ENCODE measurements around the gene ATP6V0C. TPM values are rescaled to one million over a fixed set of nuclear protein-coding genes. Genes with fewer than 3 reads are reported as not detected.

The ATP6V0C gene
- 94.4 and 99.5 TPM in 2 replicates for total RNA-seq

- intact Hi-C loops (cut with micrococcal nuclease) = loop anchor here (1.0 kb wide), 1 partner anchor 19 kb away; no protein-coding TSS in a partner anchor
Observed at GRCh38 chr16:2513405-2514332, at the start of gene ATP6V0C. TSS of gene ATP6V0C (plus strand) at chr16:2513952. CDS start at chr16:2514104, 152 bp downstream.

GRCh38 chr16:2464333-2464732 is 49.4 kb upstream of the ATP6V0C start:
- intact Hi-C loops (cut with micrococcal nuclease) = no loop called here

GRCh38 chr16:2465653-2466415 is 47.9 kb upstream of the ATP6V0C start:
- intact Hi-C loops (cut with micrococcal nuclease) = no loop called here

GRCh38 chr16:2466667-2467527 is 46.9 kb upstream of the ATP6V0C start:
- intact Hi-C loops (cut with micrococcal nuclease) = no loop called here

GRCh38 chr16:2467528-2468232 is 46.1 kb upstream of the ATP6V0C start:
- intact Hi-C loops (cut with micrococcal nuclease) = no loop called here

- intact Hi-C loops (cut with micrococcal nuclease) = no loop called here
Observed at GRCh38 chr16:2468233-2468724, 45.5 kb upstream of the ATP6V0C start.

GRCh38 chr16:2468725-2469398 is 44.9 kb upstream of the ATP6V0C start:
- intact Hi-C loops (cut with micrococcal nuclease) = no loop called here

- intact Hi-C loops (cut with micrococcal nuclease) = no loop called here
Observed at GRCh38 chr16:2469399-2470233, 44.1 kb upstream of the ATP6V0C start.

- intact Hi-C loops (cut with micrococcal nuclease) = no loop called here
Observed at GRCh38 chr16:2470234-2470601, 43.5 kb upstream of the ATP6V0C start.

- intact Hi-C loops (cut with micrococcal nuclease) = no loop called here
Observed at GRCh38 chr16:2470603-2471015, 43.1 kb upstream of the ATP6V0C start.

GRCh38 chr16:2471016-2471652 is 42.6 kb upstream of the ATP6V0C start, which contains the start of gene NTN3:
TSS of gene NTN3 (plus strand) at chr16:2471297. CDS start at chr16:2471702, 405 bp downstream.
- intact Hi-C loops (cut with micrococcal nuclease) = no loop called here

GRCh38 chr16:2471653-2472487 is 41.9 kb upstream of the ATP6V0C start:
- intact Hi-C loops (cut with micrococcal nuclease) = no loop called here

GRCh38 chr16:2472488-2472864 is 41.3 kb upstream of the ATP6V0C start:
- intact Hi-C loops (cut with micrococcal nuclease) = no loop called here

- intact Hi-C loops (cut with micrococcal nuclease) = no loop called here
Observed at GRCh38 chr16:2472885-2473445, 40.8 kb upstream of the ATP6V0C start.

- intact Hi-C loops (cut with micrococcal nuclease) = no loop called here
Observed at GRCh38 chr16:2473446-2473926, 40.3 kb upstream of the ATP6V0C start.

- intact Hi-C loops (cut with micrococcal nuclease) = loop anchor here (1.0 kb wide), 1 partner anchor 15 kb away; no protein-coding TSS in a partner anchor
Observed at GRCh38 chr16:2473999-2474876, 39.5 kb upstream of the ATP6V0C start.
